GM18520 (cell line): ENCODE data around the gene PIP5K1C.

ENCODE experiments used
- ATAC-seq: cut with Tn5 transposase; IDR thresholded peaks from one replicate; pipeline ENCODE4 v1.9.1; 2021; ENCODE audit not compliant: unreplicated experiment

The PIP5K1C gene

DNA sequence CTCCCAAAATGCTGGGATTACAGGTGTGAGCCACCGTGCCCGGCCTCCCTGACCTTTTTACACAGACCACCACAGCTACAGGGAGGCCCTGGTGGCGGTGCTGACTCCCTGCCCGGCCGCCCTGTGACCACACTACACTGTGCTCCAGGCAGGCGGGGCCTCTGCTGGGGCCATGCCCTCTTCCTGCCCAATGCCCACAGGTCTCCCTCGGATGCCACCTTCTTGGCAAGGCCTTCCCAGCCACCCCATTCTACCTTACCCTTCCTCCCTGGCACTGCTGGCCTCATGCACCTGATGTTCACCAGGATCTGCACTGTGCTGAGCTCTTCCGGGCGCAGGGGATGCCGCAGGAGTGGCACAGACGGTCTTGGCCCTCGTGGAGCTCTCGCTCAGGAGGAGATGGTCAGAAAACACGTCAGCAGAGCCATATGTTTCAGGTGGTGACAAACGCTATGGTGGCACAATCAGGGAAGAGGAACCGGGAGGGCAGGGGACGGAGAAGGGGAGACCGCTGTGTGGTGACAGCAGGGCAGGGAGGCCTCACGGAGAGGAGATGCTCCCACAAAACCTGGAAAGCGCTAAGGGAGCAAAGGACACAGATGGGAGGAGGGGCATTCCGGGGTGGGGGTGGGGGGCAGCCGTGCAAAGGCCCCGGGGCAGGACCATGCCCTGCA, 4.1 kb downstream of the PIP5K1C start:
- no peak for ATAC-seq

- ATAC-seq, result no peak
Measured at GRCh38 chr19:3695124-3695733, 5.0 kb downstream of the PIP5K1C start.

- ATAC-seq, result no peak
Measured at GRCh38 chr19:3694361-3695123, 5.7 kb downstream of the PIP5K1C start.

DNA sequence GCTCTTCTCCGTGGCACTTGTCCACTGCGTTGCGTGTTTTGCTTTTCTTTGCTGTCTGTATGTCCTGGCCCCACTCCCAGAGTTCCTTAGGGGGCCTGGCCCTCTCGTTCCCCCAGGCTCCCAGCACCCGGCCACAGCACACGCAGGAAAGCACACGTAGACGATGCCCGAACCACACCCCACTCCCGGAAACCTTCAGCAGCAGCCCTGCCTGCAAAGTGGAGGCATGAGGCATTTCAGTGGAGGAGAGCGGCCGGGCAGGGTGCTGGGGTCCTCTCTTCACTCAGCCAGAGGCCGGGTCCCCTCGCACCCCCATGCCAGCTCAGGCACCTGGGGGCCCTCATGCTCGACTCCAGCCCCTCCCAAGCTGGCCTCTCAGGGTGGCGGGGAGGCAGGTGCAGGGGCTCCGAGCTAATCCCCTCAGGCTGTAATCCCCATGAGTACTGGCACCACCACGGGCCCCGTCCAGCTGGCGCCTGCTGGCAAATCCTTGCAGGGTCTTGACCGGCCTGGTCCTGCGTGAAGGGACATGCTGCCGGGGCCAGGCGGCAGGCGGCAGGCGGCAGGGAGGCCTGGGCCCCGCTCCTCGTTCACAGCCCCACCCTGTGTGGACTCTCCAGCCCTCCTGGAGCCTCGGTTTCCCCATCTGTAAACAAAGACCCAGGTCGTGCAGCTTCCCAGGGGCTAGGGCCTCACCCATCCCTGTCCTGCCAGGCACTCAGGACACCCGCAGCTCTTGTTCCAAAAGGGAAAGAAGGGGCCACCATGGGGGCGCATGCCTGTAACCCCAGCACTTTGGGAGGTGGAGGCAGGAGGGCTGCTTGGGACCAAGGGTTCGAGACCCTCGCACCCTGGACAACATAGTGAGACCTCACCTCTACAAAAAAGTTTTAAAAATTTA, 7.0 kb downstream of the PIP5K1C start:
- ATAC-seq, result no peak

DNA sequence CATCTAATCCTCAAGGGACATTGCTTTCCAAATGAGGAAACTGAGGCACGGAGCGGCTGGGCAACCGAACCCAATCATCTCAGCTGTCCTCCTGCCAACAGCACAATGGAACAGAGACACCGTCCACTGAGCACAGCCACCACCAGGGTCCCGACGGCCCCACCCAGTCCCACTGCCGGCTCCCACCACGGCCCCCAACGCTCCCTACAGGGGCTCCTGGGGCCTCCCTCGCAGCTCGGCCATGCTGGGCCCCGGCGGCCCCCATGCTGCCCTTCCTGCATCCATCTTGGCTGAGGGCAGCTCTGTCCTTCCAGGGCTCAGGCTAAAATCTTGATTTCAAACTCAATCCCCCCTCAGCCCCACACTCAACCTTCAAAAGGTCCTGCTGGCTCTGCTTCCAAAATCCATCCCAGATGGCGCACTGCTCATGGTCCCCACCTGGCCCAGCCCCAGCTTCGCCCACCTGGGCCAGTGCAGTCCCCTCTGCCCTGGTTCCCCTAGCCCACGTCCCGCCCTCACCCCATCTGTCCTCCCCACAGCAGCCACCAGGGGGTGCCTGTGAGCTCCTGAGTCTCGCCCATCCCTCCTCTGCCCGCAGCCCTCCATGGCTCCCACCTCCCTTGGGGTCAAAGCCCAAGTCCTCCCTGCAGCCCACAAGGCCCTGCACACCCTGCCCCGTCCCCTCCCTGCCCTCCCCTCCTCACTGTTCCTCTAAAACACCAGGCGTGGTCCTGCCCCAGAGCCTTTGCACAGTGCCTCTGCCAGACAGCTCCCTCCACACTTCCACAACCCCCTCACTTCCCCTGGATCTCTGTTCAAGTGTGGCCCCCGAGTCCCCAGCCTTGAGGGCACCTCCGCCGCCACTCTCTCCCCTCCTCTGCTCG, 7.9 kb downstream of the PIP5K1C start:
- ATAC-seq, result no peak

DNA sequence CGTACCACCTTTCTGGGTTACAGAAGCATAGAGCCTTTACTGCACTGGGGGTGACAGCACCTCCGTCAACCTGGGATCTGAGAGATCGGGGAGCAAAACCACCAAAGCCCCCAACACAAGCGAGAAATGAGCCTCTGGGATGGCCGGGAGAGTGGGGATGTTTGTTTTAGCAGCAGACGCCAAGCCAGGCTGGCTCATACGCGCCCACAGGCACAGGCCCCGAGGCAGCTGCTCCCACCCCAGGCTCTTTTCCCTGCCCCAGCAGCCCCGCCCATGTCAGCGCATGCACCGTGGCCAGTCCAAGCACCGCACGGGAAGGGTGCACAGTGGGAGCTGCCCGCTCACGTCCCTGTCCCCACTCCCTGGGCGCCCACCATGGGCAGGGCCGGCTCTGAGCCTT, 8.5 kb downstream of the PIP5K1C start:
- ATAC-seq, result no peak

- ATAC-seq, result no peak
Measured at GRCh38 chr19:3691372-3691716, 8.9 kb downstream of the PIP5K1C start.

GRCh38 chr19:3690551-3691371, 9.5 kb downstream of the PIP5K1C start:
- ATAC-seq, result no peak

- ATAC-seq, result no peak
Measured at GRCh38 chr19:3687774-3688706, 12.2 kb downstream of the PIP5K1C start.

GRCh38 chr19:3687393-3687773, 12.9 kb downstream of the PIP5K1C start:
- no peak for ATAC-seq

GRCh38 chr19:3684817-3685410, 15.4 kb downstream of the PIP5K1C start:
- ATAC-seq, result no peak

GRCh38 chr19:3684054-3684816, 16.0 kb downstream of the PIP5K1C start:
- no peak for ATAC-seq

GRCh38 chr19:3683405-3684053, 16.7 kb downstream of the PIP5K1C start:
- no peak for ATAC-seq

DNA sequence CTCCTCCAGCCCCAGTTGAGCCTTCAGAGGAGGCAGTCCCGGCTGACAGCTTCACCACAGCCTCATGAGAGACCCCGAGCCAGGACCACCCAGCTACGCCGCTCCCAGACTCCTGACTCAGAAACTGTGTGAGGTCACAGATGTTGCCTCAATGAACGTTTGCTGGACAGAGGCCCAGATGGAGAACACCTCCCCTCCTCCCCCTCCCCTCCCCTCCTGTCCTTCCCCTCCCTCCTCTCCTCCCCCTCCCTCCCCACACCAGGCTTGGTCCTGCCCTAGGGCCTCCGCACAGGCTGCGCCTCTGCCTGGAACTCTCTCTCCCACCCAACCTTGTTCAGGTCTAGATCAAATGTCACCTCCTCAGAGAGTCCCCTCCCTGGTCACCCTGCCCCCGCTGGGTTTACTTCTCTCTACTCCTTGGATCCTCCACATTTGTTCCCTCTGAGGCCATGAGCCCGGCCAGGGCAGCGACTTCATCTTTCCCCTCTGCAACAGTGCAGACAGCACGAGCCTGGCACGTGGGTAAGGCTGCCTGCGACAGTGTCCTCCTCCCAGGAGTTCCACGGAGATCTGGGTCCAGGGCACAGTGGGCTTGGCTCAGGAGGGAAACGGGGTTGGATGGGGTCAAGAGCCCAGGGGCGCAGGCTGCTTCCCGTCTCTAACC, 17.4 kb downstream of the PIP5K1C start:
- ATAC-seq, result no peak

- no peak for ATAC-seq
Measured at GRCh38 chr19:3682286-3682685, 18.0 kb downstream of the PIP5K1C start.

- no peak for ATAC-seq
Measured at GRCh38 chr19:3680939-3681338, 19.3 kb downstream of the PIP5K1C start.
